Kidney capillary endothelial cell (primary cell): Measurements from ENCODE around the gene SPSB2.

ENCODE experiments used
- DNase-seq: peaks from one replicate; pipeline ENCODE4 v3.0.0-alpha.2; 2018; ENCODE audit warnings: low spot score

Gene SPSB2

GRCh38 chr12:6830999-6831398 is 42.1 kb downstream of the SPSB2 start:
- DNase-seq: no peak

- DNase-seq: no peak
Measured at GRCh38 chr12:6830286-6830890, 42.7 kb downstream of the SPSB2 start.

DNA sequence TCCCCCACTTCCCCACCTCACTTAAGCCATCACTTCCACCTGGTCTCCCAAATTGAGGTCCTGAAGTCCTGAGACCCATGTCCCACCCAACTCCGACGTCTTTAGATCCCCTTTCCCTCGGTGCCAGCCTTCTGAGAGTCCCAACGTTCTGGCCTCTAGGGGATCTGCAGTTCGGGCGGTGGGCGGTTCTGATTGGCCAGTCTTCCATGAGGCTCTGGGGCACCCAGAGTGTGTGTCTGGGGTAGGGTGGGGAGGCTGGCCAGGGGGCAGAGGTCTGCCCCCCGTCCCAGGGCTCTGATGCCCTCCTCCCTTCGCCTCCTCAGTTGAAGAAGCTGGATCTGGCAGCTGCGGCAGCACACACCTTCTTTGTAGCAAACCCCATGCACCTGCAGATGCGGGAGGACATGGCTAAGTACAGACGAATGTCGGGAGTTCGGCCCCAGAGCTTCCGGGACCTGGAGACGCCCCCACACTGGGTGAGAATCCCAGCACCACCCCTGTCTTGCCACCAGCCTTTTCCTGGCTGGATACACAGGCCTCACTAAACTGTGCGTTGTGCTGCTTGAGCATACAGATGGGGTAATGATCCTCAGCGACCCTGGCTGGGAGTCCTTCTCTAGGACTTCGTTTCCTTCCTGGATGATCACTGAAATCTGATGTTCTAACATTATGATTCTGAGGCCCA is 43.4 kb downstream of the SPSB2 start:
- no peak for DNase-seq

- peak; percentile 21 for DNase-seq
Measured at GRCh38 chr12:6828781-6829535, 44.1 kb downstream of the SPSB2 start.

- no peak for DNase-seq
Measured at GRCh38 chr12:6827982-6828780, 44.9 kb downstream of the SPSB2 start, which contains the start of gene P3H3. Gene P3H3 (plus strand): TSS chr12:6828407. CDS start chr12:6828441, 34 bp downstream.

- DNase-seq: peak; percentile 40
Measured at GRCh38 chr12:6827437-6827911, 45.6 kb downstream of the SPSB2 start.

DNA sequence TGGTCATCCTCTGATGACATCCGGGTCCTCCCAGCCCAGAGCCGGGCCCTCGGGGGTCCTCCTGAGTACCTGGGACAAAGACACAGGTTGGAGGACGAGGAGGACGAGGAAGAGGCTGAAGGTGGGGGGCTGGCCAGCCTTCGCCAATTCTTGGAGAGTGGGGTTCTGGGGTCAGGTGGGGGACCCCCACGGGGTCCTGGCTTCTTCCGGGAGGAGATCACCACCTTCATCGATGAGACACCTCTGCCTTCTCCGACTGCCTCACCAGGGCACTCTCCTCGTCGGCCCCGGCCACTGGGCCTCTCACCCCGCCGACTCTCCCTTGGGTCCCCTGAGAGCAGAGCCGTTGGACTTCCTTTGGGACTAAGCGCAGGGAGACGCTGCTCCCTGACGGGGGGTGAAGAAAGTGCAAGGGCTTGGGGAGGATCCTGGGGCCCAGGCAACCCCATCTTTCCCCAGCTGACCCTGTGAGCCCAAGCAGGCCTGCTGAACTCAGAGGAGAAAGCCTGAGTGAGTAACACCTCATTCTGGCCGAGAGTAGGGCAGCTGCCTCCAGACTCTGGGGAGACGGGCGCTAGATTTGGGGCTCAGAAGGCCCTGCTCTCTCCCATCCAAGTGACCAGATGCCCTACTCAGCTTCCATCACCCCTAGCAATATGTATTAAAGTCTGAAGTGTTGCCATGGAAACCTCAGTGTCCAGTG is 46.2 kb downstream of the SPSB2 start:
- no peak for DNase-seq

- no peak for DNase-seq
Measured at GRCh38 chr12:6826125-6826733, 46.9 kb downstream of the SPSB2 start.

- peak; percentile 85 for DNase-seq
Measured at GRCh38 chr12:6825398-6826124, 47.5 kb downstream of the SPSB2 start.

- peak; percentile 16 for DNase-seq
Measured at GRCh38 chr12:6824901-6825381, 48.2 kb downstream of the SPSB2 start.

DNA sequence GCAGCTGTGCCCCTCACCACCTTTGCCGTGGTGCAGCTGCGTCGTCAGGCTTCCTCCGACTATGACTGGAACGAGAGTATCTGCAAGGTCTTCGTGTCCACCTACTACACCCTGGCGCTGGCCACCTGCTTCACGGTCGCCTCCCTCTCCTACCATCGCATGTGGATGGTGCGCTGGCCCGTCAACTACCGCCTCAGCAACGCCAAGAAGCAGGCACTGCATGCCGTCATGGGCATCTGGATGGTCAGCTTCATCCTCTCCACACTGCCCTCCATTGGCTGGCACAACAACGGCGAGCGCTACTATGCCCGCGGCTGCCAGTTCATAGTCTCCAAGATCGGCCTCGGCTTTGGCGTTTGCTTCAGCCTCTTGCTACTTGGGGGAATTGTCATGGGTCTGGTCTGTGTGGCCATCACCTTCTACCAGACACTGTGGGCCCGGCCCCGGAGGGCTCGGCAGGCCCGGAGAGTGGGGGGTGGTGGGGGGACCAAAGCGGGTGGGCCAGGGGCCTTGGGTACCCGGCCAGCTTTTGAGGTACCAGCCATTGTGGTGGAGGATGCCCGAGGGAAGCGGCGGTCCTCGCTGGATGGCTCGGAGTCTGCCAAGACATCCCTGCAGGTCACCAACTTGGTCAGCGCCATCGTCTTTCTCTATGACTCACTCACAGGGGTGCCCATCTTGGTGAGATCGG is 48.9 kb downstream of the SPSB2 start:
- DNase-seq: no peak

GRCh38 chr12:6823182-6824084 is 49.7 kb downstream of the SPSB2 start:
- no peak for DNase-seq

DNA sequence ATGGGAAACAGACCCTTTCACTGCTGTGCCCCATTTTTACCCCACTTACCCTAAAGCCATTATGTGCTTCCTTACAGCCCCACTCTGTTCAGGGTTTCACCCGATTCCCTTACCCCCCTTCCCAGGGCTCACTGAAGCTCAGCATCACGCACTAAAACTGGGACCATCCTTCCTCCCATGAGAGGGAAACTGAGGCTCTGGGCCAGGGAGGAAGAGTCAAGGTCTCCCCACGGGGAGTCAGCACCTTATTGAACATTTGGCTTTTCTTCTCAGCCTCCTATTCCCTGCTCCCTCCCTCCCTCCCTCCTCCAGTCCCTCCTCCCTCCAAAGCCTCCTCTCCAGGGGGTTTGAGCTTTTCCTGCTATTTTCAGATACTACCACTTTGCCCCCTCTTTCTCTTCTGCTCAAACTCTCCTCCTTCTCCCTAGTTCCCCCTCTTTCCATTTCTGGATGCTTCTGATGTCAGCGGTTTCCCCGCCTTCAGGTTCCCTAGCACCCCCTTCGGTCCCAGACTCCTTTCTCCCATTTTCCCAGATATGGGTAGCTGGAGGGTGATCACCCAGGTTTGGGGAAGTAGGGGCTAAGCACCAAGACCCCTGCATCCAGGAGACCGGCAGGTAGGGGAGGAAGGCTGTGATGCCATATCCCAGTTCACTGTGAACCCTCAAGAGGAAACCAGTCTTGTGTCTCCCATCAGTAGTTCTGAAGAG is 50.5 kb downstream of the SPSB2 start:
- no peak for DNase-seq

DNA sequence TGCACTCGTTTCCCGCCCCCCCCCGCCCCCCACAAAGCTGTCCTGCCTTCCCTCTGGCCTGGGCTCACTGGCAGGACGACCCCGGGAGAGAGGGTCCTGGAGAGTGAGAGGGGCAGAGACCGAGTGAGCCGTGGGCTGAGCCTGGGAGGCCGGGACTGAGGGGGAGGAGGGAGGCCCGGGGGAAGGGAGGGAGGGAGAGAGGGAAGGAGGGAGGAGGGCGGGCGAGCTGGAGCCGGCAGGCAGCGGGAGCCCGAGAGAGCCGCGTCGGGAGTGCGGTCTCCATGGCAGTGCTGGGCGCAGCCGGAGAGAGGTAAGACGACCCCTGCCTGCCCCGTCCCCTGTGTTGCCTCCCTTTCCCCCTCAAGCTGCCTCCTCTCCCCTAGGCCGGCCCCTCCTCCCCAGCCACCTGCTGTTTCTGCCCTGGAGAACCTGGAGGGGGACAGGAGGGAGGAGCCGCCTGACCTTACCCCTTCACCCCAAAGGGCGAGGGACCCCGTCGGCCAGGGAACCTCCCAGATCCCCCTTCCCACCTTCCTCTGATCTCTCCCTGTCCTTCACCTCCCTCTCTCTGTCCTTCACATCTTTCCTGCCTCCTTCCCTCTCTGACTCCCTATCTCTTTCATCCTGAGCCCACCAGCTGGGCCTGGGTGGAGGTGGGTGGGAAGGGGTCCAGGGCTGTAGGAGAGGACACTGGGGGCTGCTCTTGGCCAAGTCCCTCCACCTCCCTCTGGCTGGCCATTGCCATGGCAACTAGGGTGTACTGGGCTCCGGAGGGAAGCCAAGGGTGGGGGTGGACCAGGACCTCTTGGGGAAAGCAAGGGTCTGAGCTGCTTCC is 51.3 kb downstream of the SPSB2 start, which contains the start of gene GPR162:
TSS of gene GPR162 (plus strand) at position 231 of the 835 bp plus-strand sequence. CDS start 2,078 bp downstream, outside the sequence.
- no peak for DNase-seq
